PC-9 (cell line): ENCODE data around the gene SPRY4. TPM values are rescaled to one million over a fixed set of nuclear protein-coding genes. Genes with fewer than 3 reads are reported as not detected.

Experiments
- BruUV-seq: library from RNA; stranded (reverse); fragments of 400-500 nt; replicated peaks from 2 replicates; lab custom pipeline; 2021; lab: Mats Ljungman, UMichigan
- CTCF ChIA-PET: fragments of 300-600 bp; sonication (Branson Sonifier 250); formaldehyde crosslinking; loops from one replicate; lab custom pipeline; 2022; ENCODE audit warnings: antibody characterized with exemption; lab: Charles Lee
- POLR2A ChIA-PET: fragments of 300-600 bp; sonication (Branson Sonifier 250); formaldehyde crosslinking; loops from one replicate; lab custom pipeline; 2022; ENCODE audit warnings: antibody characterized with exemption; ENCODE audit not compliant: unreplicated experiment; lab: Charles Lee
- DNase-seq, 2 experiments: peaks; one replicate each; pipeline versions ENCODE4 v3.0.0 to v3.0.0-alpha.2; 2015 to 2022; ENCODE audit warnings: mixed read lengths in 1 of 2
- H2AFZ ChIP-seq: fragments of 200-600 bp; sonication (generic); 2 replicates; pipeline ENCODE4 v1.8.1; 2017; ENCODE audit warnings: antibody characterized with exemption
- H3F3A ChIP-seq: fragments of 200-600 bp; sonication (generic); 2 replicates; pipeline ENCODE4 v1.8.1; 2017; ENCODE audit warnings: antibody characterized with exemption, mild to moderate bottlenecking, low read depth; ENCODE audit not compliant: insufficient read depth
- H3K27ac ChIP-seq: fragments of 200-600 bp; sonication (generic); 2 replicates; pipeline ENCODE4 v1.6.1; 2016; ENCODE audit warnings: mixed run types
- H3K27me3 ChIP-seq: fragments of 200-600 bp; sonication (generic); 2 replicates; pipeline ENCODE4 v1.6.1; 2016; ENCODE audit warnings: low read depth, mixed run types; ENCODE audit not compliant: insufficient read depth
- H3K36me3 ChIP-seq: fragments of 200-600 bp; sonication (generic); 2 replicates; pipeline ENCODE4 v1.6.1; 2016; ENCODE audit warnings: low read depth, mixed run types
- H3K4me1 ChIP-seq: fragments of 200-600 bp; sonication (generic); replicated peaks from 2 replicates; pipeline ENCODE4 v1.6.1; 2016; ENCODE audit warnings: mixed run types; ENCODE audit not compliant: insufficient read depth
- H3K4me2 ChIP-seq: fragments of 200-600 bp; sonication (generic); 2 replicates; pipeline ENCODE4 v1.6.1; 2017; ENCODE audit warnings: mixed run types
- H3K4me3 ChIP-seq: fragments of 200-600 bp; sonication (generic); 2 replicates; pipeline ENCODE4 v1.6.1; 2016; ENCODE audit warnings: mixed run types
- H3K79me2 ChIP-seq: fragments of 200-600 bp; sonication (generic); 2 replicates; pipeline ENCODE4 v1.6.1; 2017; ENCODE audit warnings: low read depth, mixed run types
- H3K9me2 ChIP-seq: fragments of 200-600 bp; sonication (generic); 2 replicates; pipeline ENCODE4 v1.8.1; 2017; ENCODE audit warnings: mild to moderate bottlenecking; ENCODE audit not compliant: insufficient read depth
- H3K9me3 ChIP-seq: fragments of 200-600 bp; sonication (generic); 2 replicates; pipeline ENCODE4 v1.8.1; 2016; ENCODE audit warnings: low read depth; ENCODE audit not compliant: insufficient read depth
- H4K20me1 ChIP-seq: fragments of 200-600 bp; sonication (generic); 2 replicates; pipeline ENCODE4 v1.8.1; 2017; ENCODE audit not compliant: insufficient read depth
- CTCF ChIP-seq: fragments of 200-600 bp; sonication (generic); conservative IDR thresholded peaks from 2 replicates; pipeline ENCODE4 v1.6.1; 2017; ENCODE audit warnings: mixed run types, antibody characterized with exemption, mild to moderate bottlenecking, moderate library complexity
- EZH2 ChIP-seq: fragments of 200-600 bp; sonication (generic); IDR thresholded peaks from 2 replicates; pipeline ENCODE4 v1.8.0; 2017; ENCODE audit warnings: antibody characterized with exemption, low read depth
- intact Hi-C: fragments of 100-400 bp; cut with micrococcal nuclease; formaldehyde crosslinking; loops from one replicate; pipeline ENCODE4 v1.10.0; 2022; ENCODE audit not compliant: unreplicated experiment
- total RNA-seq: library from RNA; stranded (reverse); gene quantifications from 2 replicates; pipeline ENCODE4 v1.2.3, GENCODE V29; 2021

The SPRY4 gene
- total RNA-seq, 1 experiment from 2014 or later = 11.0 TPM

DNA sequence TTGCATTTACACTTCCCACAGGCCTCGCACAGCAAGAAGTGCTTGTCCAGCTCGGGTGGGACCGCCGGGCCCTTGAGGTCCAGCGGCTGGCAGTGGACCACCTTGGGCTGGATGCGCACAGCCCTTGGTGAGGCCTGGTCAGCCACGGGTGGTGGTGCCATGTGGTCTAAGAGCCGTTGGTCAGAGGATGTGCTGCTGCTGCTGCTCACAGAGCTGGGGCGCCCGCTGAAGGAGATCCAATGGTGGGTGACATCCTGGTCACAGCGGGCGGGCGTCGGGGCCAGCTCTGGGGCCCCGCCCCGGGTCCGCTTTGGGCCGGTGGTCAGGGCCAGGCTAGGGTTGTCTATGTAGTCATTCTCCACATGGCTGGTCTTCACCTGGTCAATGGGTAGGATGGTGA is 10.2 kb downstream of the SPRY4 start:
- ChIA-PET POLR2A (no interaction called here), CTCF (no interaction called here)
- peaks cover 72% of the 10 kb centered on the region for H3F3A ChIP-seq
- no peaks in the 10 kb centered on the region for H3K27me3 ChIP-seq
- no peaks in the 10 kb centered on the region for H3K9me2 ChIP-seq
- H3K36me3 ChIP-seq = peaks cover 67% of the 10 kb centered on the region
- peaks cover 91% of the 10 kb centered on the region for H3K79me2 ChIP-seq
- no peak overlapping the region for H3K4me2 ChIP-seq
- H3K4me3 ChIP-seq = no peak overlapping the region
- H3K27ac ChIP-seq = no peak overlapping the region
- H3K4me1 ChIP-seq = peaks cover 22% of the 10 kb centered on the region; the same call in 1 of the 2 replicates
- intact Hi-C loops = no loop called here
- no peak overlapping the region for H2AFZ ChIP-seq
- no peaks in the 10 kb centered on the region for H3K9me3 ChIP-seq
- no peak for DNase-seq
- TF ChIP-seq CTCF (no peak), EZH2 (no peak)
- no TSS peak for BruUV-seq
- peaks cover 96% of the 10 kb centered on the region for H4K20me1 ChIP-seq

GRCh38 chr5:142314109-142314508 is 10.7 kb downstream of the SPRY4 start:
- intact Hi-C loops = no loop called here
- H3K27me3 ChIP-seq = no peaks in the 10 kb centered on the region
- H3F3A ChIP-seq = peaks cover 77% of the 10 kb centered on the region
- H3K9me3 ChIP-seq = no peaks in the 10 kb centered on the region
- no peak overlapping the region for H3K4me3 ChIP-seq
- TF ChIP-seq CTCF = no peak
- no peak for TF ChIP-seq EZH2
- peaks cover 62% of the 10 kb centered on the region for H3K36me3 ChIP-seq
- peaks cover 17% of the 10 kb centered on the region; the same call in 1 of the 2 replicates for H3K4me1 ChIP-seq
- H2AFZ ChIP-seq = no peak overlapping the region
- no peaks in the 10 kb centered on the region for H3K9me2 ChIP-seq
- no peak overlapping the region for H3K27ac ChIP-seq
- ChIA-PET CTCF (no interaction called here), POLR2A (no interaction called here)
- H4K20me1 ChIP-seq = peaks cover 94% of the 10 kb centered on the region
- peaks cover 86% of the 10 kb centered on the region for H3K79me2 ChIP-seq
- BruUV-seq = no TSS peak
- H3K4me2 ChIP-seq = no peak overlapping the region
- no peak for DNase-seq

- no peak for TF ChIP-seq EZH2
- TF ChIP-seq CTCF = no peak
- H3K36me3 ChIP-seq = peaks cover 61% of the 10 kb centered on the region
- no peak overlapping the region for H3K27ac ChIP-seq
- no peak for DNase-seq
- H3K27me3 ChIP-seq = no peaks in the 10 kb centered on the region
- H3K4me2 ChIP-seq = no peak overlapping the region
- intact Hi-C loops = no loop called here
- peaks cover 89% of the 10 kb centered on the region for H4K20me1 ChIP-seq
- no peaks in the 10 kb centered on the region for H3K9me2 ChIP-seq
- peaks cover 86% of the 10 kb centered on the region for H3K79me2 ChIP-seq
- H3K4me1 ChIP-seq = peaks cover 12% of the 10 kb centered on the region; the same call in 1 of the 2 replicates
- no TSS peak for BruUV-seq
- ChIA-PET CTCF (no interaction called here), POLR2A (no interaction called here)
- H3K4me3 ChIP-seq = no peak overlapping the region
- H3F3A ChIP-seq = peaks cover 77% of the 10 kb centered on the region
- H2AFZ ChIP-seq = no peak overlapping the region
- no peaks in the 10 kb centered on the region for H3K9me3 ChIP-seq
Measured at GRCh38 chr5:142313682-142314081, 11.1 kb downstream of the SPRY4 start.
